ENCODE results near the gene MSL1. TPM values are rescaled to one million over a fixed set of nuclear protein-coding genes. Genes with fewer than 3 reads are reported as not detected.
A peak's percentile ranks its signal among the peaks of the same experiment; 100 is the strongest.

MSL1 gene
- total RNA-seq, 4 donors from 2014 or later = 50.2 to 139 (median 61.9) TPM

DNA sequence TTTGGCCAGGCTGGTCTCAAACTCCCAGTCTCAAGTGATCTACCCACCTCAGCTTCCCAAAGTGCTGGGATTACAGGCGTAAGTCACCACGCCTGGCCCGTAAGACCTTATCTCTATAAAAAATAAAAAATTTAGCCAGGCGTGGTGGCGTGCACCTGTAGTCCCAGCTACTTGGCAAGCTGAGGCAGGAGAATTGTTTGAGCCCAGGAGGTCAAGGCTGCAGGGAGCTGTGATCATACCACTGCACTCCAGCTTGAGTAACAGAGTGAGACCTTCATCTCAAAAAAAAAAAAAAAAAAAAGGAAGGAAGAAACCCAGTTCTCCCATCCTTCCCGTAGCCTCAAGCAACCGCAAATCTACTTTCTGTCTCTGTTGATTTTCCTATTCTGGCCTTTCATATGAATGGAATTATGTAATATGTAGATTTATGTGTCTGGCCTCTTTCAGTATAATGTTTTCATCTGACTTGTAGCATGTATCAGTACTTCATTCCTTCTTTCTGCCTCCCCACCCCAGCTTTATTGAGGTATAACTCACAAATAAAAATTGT, 29.7 kb downstream of the MSL1 start:
- ATAC-seq (ENCODE audit: low FRiP score) (no peak), DNase-seq (ENCODE audit: low spot score) (no peak)
- TF ChIP-seq, protein P1, sequence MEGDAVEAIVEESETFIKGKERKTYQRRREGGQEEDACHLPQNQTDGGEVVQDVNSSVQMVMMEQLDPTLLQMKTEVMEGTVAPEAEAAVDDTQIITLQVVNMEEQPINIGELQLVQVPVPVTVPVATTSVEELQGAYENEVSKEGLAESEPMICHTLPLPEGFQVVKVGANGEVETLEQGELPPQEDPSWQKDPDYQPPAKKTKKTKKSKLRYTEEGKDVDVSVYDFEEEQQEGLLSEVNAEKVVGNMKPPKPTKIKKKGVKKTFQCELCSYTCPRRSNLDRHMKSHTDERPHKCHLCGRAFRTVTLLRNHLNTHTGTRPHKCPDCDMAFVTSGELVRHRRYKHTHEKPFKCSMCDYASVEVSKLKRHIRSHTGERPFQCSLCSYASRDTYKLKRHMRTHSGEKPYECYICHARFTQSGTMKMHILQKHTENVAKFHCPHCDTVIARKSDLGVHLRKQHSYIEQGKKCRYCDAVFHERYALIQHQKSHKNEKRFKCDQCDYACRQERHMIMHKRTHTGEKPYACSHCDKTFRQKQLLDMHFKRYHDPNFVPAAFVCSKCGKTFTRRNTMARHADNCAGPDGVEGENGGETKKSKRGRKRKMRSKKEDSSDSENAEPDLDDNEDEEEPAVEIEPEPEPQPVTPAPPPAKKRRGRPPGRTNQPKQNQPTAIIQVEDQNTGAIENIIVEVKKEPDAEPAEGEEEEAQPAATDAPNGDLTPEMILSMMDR (IDR thresholded peaks at IDR 0.05) = no peak

DNA sequence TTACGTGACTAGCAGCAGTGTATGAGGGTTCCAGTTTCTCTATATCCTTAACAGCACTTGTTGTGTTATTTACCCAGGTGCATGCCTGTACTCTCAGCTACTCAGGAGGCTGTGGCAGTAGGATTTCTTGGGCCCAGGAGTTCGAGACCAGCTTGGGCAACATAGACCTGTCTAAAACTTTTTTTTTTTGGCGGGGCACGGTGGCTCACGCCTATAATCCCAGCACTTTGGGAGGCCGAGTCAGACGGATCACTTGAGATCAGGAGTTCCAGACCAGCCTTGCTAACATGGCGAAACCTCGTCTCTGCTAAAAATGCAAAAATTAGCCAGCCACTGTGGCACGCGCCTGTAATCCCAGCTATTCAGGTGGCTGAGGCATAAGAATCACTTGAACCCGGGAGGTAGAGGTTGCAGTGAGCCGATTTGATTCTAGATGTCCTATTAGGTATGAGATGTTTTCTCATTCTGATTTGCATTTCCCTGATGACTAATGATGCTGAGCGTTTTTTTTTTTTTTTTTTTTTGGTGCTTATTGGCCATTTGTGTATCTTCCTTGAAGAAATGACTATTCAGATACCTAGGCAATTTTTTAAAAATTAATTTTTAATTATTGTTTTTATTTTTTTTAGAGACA, 31.9 kb downstream of the MSL1 start:
- DNase-seq (ENCODE audit: low spot score) (no peak), ATAC-seq (ENCODE audit: low FRiP score) (no peak)
- TF ChIP-seq, protein P1 (IDR thresholded peaks at IDR 0.05) = no peak

DNA sequence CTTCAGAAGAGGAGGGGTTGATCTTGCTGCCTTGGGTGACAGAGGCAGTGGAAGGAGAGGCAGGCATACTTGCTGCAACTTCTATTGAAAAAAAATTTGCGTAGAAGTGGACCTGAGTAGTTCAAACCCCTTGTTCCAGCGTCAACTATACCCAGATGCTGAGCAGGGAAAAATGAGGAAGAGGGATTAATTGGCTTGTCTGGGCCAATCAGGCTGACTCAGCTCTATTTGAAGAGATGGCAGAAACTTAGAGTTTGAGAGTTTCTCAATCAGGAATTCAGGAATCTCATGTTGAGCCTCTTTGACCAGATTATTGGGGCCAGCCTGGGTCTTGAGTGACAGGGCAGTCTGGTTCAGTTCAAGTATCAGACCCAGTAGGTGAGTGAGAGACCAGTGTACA, 36.2 kb downstream of the MSL1 start:
- no peak for DNase-seq (ENCODE audit: low spot score)
- TF ChIP-seq, protein P1 (IDR thresholded peaks at IDR 0.05) = no peak
- ATAC-seq (ENCODE audit: low FRiP score) = no peak

DNA sequence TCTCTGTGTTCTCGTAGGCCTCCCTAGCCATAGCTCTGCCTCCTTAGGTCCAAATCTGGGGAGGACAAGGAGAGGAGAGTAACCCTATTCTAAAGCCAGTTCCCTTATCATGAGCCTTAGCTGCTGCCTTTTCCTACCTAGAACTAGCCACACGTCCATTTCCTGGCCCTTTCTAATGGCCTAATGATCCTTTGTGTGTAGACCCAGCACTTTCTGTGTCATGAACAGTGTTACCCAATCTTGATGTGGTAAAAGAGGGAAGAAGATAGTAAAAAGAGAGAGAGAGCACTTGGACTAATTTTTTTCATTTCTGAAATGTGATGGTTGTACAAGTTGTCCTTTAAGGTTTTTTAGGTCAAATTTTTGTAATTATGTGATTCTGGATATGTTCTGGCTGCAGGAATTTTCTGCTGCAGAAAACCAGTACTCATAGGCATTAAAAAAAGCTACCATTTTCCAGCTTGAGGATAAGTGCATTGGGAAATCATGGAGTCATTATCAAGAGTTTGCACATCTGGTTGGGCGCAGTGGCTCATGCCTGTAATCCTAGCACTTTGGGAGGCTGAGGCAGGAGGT, 36.8 kb downstream of the MSL1 start:
- ATAC-seq (ENCODE audit: low FRiP score) = no peak
- no peak for DNase-seq (ENCODE audit: low spot score)
- TF ChIP-seq, protein P1 (IDR thresholded peaks at IDR 0.05) = no peak

DNA sequence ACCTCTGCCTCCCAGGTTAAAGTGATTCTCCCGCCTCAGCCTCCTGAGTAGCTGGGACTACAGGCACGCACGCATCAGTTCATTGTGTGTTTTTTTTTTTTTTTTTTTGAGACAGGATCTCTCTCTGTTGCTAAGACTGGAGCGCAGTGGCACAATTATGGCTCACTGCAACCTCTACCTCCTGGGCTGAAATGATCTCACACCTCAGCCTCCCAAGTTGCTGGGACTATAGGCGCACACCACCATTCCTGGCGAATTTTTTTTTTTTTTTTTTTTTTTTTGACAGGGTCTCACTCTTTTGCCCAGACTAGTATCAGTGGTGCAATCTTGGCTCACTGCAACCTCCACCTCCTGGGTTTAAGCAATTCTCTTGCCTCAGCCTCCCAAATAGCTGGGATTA, 37.7 kb downstream of the MSL1 start:
- DNase-seq (ENCODE audit: low spot score) (no peak), ATAC-seq (ENCODE audit: low FRiP score) (no peak)
- TF ChIP-seq, protein P1 (IDR thresholded peaks at IDR 0.05) = no peak

DNA sequence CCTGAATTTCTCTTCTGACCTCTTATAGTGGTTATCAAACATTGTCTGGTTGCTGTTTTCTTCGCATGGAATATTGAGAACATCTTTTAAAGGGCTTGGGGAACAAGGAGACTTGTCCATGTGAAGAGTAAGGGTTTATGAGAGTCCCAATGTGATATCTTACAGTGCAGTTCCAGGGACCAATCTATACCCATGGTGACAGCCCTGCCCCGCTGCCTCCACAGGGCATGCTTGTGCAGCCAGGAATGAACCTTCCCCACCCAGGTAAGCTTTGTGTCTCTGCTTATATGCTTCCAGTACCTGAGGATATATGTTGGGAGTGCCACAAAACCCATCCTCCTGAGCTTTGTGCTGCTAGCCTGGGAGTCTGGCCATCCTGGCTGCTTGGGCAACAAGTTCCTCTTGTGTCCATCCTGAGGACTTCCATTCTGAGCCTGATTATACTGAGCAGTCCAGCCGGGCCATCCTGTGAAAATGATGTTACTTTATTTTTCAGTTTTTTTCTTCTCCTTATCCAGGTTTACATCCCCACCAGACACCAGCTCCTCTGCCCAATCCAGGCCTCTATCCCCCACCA, 46.0 kb downstream of the MSL1 start:
- no peak for DNase-seq (ENCODE audit: low spot score)
- TF ChIP-seq, protein P1 (IDR thresholded peaks at IDR 0.05) = no peak
- peak; percentile 10 for ATAC-seq (ENCODE audit: low FRiP score)
